Natural killer cell treated with Interleukin-12 subunit alpha and Interleukin-12 subunit beta and Interleukin-15 and Interleukin-18, amount 100 ng/mL, for 72 hours (primary cell): ENCODE measurements around the gene APBB2. TPM values are rescaled to one million over a fixed set of nuclear protein-coding genes. Genes with fewer than 3 reads are reported as not detected.

Source experiments
- ATAC-seq, 2 donors: fragments of 150-1000 bp; cut with Tn5 transposase in 1 of 2; sonication (Bioruptor Pico), chemical (Tn5 transposase) in 1 of 2; 2 replicates each; pipeline ENCODE4 v1.10.0; 2021
- DNase-seq: peaks from one replicate; pipeline ENCODE4 v3.0.0; 2022; ENCODE audit warnings: low spot score
- H3K27ac Mint-ChIP-seq, 2 donors: 1 replicate in 1 of 2; 2 replicates in 1 of 2; pipeline ENCODE4 v1.8.0; 2022; ENCODE audit warnings: mixed read lengths in 2 of 2, mild to moderate bottlenecking in 1 of 2, moderate library complexity in 1 of 2
- H3K27me3 Mint-ChIP-seq, 2 donors: 1 replicate in 1 of 2; 2 replicates in 1 of 2; pipeline ENCODE4 v1.8.0; 2022; ENCODE audit warnings: mixed read lengths in 2 of 2
- H3K36me3 Mint-ChIP-seq: one replicate; pipeline ENCODE4 v1.8.0; 2022; ENCODE audit warnings: mixed read lengths
- H3K4me1 Mint-ChIP-seq, 2 donors: 1 replicate in 1 of 2; 2 replicates in 1 of 2; pipeline ENCODE4 v1.8.0; 2022; ENCODE audit warnings: low read depth in 2 of 2, mixed read lengths in 2 of 2, mild to moderate bottlenecking in 1 of 2
- H3K4me3 Mint-ChIP-seq: one replicate; pipeline ENCODE4 v1.8.0; 2022; ENCODE audit warnings: mixed read lengths
- H3K9me3 Mint-ChIP-seq: 2 replicates; pipeline ENCODE4 v1.8.0; 2022; ENCODE audit warnings: mixed read lengths
- total RNA-seq, 2 donors: library from RNA; stranded (reverse); gene quantifications; one replicate each; pipeline ENCODE4 v1.2.3, GENCODE V29; 2022

APBB2 gene
- total RNA-seq, 2 donors from 2014 or later = 18.7 to 31.9 TPM

DNA sequence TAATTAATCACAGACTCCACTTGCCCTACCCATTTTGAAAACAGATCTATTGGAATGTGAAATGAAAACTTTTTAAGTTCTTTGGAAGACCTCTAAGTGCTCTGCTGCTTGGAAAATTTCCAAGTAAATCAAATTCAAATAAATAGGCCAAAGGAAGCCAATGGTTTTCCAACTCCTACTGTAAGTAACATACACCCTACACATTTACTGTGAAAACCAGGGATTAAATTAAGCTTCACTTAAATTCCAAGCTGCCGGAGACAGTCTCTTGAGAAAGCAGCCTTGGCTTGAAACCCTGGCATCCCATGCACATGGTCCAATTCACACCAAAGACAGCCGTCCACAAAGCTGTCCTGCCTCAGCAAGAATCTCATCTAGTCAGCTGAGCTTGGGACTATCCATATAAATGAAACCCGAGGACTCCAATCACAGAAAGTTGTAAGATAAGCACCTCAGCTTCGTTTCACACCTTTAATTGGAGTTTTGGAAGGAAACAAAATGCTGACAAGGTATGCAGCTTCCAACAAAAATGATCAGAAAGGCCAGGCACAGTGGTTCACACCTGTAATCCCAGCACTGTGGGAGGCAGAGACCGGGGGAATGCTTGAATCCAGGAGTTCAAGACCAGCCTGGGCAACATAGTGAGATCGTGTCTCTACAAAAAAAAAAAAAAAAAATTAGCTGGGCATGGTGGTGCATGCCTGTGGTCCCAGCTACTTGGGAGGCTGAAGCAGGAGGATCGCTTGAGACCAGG, 88.6 kb downstream of the APBB2 start:
- no peak for DNase-seq
- Mint-ChIP-seq H3K9me3 (no peaks in the 10 kb centered on the region), H3K4me3 (no peak overlapping the region), H3K27me3 (peaks cover 0 to 17% of the 10 kb centered on the region in 2 donors), H3K36me3 (no peaks in the 10 kb centered on the region), H3K27ac (no peak overlapping the region), H3K4me1 (no peaks in the 10 kb centered on the region)
- ATAC-seq = no peak

DNA sequence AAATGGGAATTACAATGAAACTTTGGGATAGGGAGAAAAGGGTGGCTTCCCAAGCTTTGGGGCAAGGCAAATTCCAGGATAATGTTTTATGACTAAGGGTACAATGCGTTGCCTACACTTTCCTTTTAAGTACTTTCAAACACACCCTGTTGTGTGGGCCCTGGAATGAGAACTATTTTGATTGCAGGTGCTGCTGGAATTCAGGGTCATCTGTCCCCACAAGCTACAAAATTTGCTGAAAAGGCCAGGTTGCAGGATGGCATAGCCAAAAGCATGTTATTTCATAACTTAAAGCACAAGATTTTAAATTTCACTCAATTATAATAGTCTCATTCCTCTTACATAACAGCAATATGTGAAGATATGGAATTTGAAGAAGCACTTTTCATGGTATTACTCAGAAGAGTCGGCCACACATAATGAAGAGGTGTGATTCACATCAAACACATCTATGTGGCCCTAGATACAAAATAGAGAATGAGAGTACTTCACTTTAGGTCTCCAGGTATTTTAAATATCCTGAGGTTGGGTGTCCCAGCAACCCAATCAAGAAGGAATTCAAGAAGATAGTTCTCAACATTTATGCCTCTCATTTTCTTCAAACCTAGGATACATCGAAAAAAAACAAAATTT, 89.3 kb downstream of the APBB2 start:
- no peaks in the 10 kb centered on the region for H3K9me3 Mint-ChIP-seq
- H3K27me3 Mint-ChIP-seq = peaks cover 0 to 17% of the 10 kb centered on the region in 2 donors
- ATAC-seq (no peak), DNase-seq (no peak)
- no peak overlapping the region for H3K27ac Mint-ChIP-seq
- no peaks in the 10 kb centered on the region for H3K36me3 Mint-ChIP-seq
- no peaks in the 10 kb centered on the region for H3K4me1 Mint-ChIP-seq
- H3K4me3 Mint-ChIP-seq = no peak overlapping the region

DNA sequence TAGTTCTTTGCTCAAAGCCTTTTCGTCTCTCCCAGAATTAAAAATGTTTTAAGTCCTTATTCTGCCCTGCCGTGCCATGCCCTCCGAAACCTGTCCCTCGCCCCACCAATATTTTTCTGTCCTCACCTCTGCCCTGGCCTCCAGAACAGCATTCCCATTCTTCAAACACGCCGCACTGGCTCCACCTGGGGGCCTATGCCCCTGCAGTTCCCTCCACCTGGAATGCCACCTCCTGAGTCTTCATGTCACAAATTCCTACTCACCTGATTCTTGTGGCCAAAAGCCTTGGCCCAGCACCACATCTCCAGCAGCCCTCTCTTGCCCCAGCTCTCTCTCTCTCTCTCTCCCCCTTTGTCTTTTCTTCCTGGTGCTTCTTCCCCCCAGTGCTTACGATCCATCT, 91.6 kb downstream of the APBB2 start:
- Mint-ChIP-seq H3K9me3 (no peaks in the 10 kb centered on the region), H3K4me1 (no peaks in the 10 kb centered on the region), H3K27me3 (peaks cover 0 to 7% of the 10 kb centered on the region in 2 donors), H3K4me3 (no peak overlapping the region), H3K36me3 (no peaks in the 10 kb centered on the region), H3K27ac (no peak overlapping the region)
- ATAC-seq (no peak), DNase-seq (no peak)

DNA sequence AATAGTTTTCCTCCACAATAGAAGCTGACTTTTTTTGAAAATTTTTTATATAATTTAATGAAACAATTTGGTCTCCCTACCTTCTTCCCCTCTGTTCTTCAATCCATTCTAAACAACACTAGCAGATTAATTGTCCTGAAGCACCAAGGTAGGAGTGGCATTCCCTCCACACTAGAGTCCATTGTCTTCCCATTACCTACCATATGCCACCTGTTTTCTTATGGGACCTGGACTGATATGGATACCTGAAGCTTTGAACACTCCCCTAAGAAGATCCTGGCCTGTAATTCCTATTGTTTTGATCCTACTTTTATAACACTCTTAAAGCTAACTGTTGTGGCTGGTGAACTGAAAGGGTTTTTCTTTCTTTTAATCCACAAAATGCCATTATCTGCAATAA, 92.0 kb downstream of the APBB2 start:
- Mint-ChIP-seq H3K36me3 (no peaks in the 10 kb centered on the region), H3K4me3 (no peak overlapping the region), H3K9me3 (no peaks in the 10 kb centered on the region), H3K27me3 (peaks cover 0 to 4% of the 10 kb centered on the region in 2 donors), H3K27ac (no peak overlapping the region), H3K4me1 (no peaks in the 10 kb centered on the region)
- ATAC-seq (no peak), DNase-seq (no peak)

DNA sequence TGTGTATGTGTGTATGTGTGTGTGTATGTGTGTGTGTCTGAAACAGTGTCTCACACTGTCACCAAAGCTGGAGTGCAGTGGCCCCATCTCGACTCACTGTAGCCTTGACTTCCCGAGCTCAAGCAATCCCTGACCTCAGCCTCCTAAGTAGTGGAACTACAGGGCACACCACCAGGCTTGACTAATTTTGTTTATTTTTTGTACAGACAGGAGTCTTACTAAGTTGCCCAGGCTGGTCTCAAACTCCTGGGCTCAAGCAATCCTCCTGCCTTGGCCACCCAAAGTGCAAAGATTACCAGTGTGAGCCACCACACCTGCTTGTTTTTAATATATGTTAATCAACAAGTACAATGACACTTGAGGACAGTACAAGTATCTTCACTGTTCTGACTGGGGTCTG, 92.4 kb downstream of the APBB2 start:
- H3K4me1 Mint-ChIP-seq = no peaks in the 10 kb centered on the region
- peak in 1 of 2 donors; percentile 20 for ATAC-seq
- no peak overlapping the region for H3K27ac Mint-ChIP-seq
- H3K9me3 Mint-ChIP-seq = no peaks in the 10 kb centered on the region
- no peak overlapping the region for H3K4me3 Mint-ChIP-seq
- no peaks in the 10 kb centered on the region for H3K27me3 Mint-ChIP-seq
- no peak for DNase-seq
- H3K36me3 Mint-ChIP-seq = no peaks in the 10 kb centered on the region

- Mint-ChIP-seq H3K4me3 (no peak overlapping the region), H3K27ac (no peak overlapping the region), H3K27me3 (no peaks in the 10 kb centered on the region), H3K9me3 (no peaks in the 10 kb centered on the region), H3K4me1 (no peaks in the 10 kb centered on the region), H3K36me3 (no peaks in the 10 kb centered on the region)
- ATAC-seq = no peak
- no peak for DNase-seq
Measured at GRCh38 chr4:41120297-41121217, 93.8 kb downstream of the APBB2 start.

- H3K4me1 Mint-ChIP-seq = no peaks in the 10 kb centered on the region
- H3K36me3 Mint-ChIP-seq = no peaks in the 10 kb centered on the region
- H3K4me3 Mint-ChIP-seq = no peak overlapping the region
- H3K9me3 Mint-ChIP-seq = no peaks in the 10 kb centered on the region
- no peaks in the 10 kb centered on the region for H3K27me3 Mint-ChIP-seq
- H3K27ac Mint-ChIP-seq = no peak overlapping the region
- no peak for DNase-seq
- no peak for ATAC-seq
Measured at GRCh38 chr4:41119867-41120295, 94.5 kb downstream of the APBB2 start.

GRCh38 chr4:41111791-41112190, 102.6 kb downstream of the APBB2 start:
- DNase-seq (no peak), ATAC-seq (no peak)
- Mint-ChIP-seq H3K27ac (no peak overlapping the region), H3K4me1 (no peaks in the 10 kb centered on the region), H3K36me3 (no peaks in the 10 kb centered on the region), H3K4me3 (no peak overlapping the region), H3K27me3 (no peaks in the 10 kb centered on the region), H3K9me3 (no peaks in the 10 kb centered on the region)

DNA sequence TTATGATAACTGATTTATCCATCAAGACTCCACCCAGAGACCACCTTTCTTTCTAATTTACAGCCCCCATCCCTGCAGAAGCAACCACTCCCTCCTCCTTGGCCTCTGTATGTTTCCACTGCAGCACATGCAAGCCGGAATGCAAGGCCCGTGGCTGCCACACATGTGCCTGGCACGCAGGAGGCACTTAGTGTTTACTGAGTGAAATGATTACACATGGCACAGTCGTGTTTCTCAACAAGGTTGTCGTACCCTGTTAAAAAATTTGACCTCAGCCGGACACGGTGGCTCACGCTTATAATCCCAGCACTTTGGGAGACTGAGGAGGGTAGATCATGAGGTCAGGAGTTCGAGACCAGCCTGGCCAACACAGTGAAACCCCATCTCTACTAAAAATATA, 104.3 kb downstream of the APBB2 start:
- Mint-ChIP-seq H3K9me3 (no peaks in the 10 kb centered on the region), H3K4me1 (no peaks in the 10 kb centered on the region), H3K27me3 (no peaks in the 10 kb centered on the region), H3K36me3 (no peaks in the 10 kb centered on the region), H3K4me3 (no peak overlapping the region), H3K27ac (no peak overlapping the region)
- ATAC-seq = no peak
- no peak for DNase-seq

GRCh38 chr4:41108481-41108880, 105.9 kb downstream of the APBB2 start:
- Mint-ChIP-seq H3K36me3 (no peaks in the 10 kb centered on the region), H3K4me1 (no peaks in the 10 kb centered on the region), H3K9me3 (no peaks in the 10 kb centered on the region), H3K27ac (no peak overlapping the region), H3K4me3 (no peak overlapping the region), H3K27me3 (no peaks in the 10 kb centered on the region)
- DNase-seq (no peak), ATAC-seq (no peak)

DNA sequence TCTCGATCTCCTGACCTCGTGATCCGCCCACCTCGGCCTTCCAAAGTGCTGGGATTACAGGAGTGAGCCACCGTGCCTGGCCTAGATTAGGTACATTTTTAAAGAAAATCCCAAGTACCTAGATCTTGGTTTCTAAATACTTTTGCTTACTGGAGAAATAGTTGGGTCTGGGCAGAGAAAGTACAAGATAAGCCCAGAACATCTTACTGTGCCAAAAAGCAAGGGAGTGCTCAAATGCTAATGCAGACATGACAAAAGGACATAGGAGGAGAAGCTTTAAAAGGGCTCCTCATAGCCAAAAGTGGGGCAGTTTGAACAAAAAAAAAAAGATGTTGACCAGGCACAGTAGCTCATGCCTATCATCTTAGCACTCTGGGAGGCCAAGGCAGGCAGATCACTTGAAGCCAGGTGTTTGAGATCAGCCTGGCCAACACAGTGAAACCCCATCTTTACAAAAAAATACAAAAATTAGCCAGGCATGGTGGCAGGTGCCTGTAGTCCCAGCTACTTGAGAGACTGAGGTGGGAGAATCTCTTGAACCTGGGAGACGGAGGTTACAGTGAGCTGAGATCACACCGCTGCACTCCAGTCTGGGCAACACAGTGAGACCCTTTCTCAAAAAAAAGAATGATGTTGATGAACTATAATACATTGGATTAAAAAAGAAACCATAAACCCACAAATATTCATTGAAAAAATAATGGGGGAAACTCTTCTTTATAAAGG, 107.5 kb downstream of the APBB2 start:
- Mint-ChIP-seq H3K4me3 (no peak overlapping the region), H3K36me3 (no peaks in the 10 kb centered on the region), H3K4me1 (no peaks in the 10 kb centered on the region), H3K27me3 (no peaks in the 10 kb centered on the region), H3K27ac (no peak overlapping the region), H3K9me3 (no peaks in the 10 kb centered on the region)
- ATAC-seq (no peak), DNase-seq (no peak)

- Mint-ChIP-seq H3K27me3 (no peaks in the 10 kb centered on the region), H3K27ac (no peak overlapping the region), H3K36me3 (no peaks in the 10 kb centered on the region), H3K4me3 (no peak overlapping the region), H3K9me3 (no peaks in the 10 kb centered on the region), H3K4me1 (no peaks in the 10 kb centered on the region)
- DNase-seq (no peak), ATAC-seq (no peak)
Measured at GRCh38 chr4:41106081-41106480, 108.3 kb downstream of the APBB2 start.

GRCh38 chr4:41104155-41104554, 110.2 kb downstream of the APBB2 start:
- Mint-ChIP-seq H3K4me3 (no peak overlapping the region), H3K4me1 (no peaks in the 10 kb centered on the region), H3K27me3 (no peaks in the 10 kb centered on the region), H3K27ac (no peak overlapping the region), H3K9me3 (no peaks in the 10 kb centered on the region), H3K36me3 (no peaks in the 10 kb centered on the region)
- DNase-seq = no peak
- ATAC-seq = no peak
